SK-N-SH treated with all-trans-retinoic acid at 6 μM for 48 hours (cell line): ENCODE data around the gene CEP164.

ENCODE experiments used
- RARB ChIP-seq: fragments of 250-450 bp; sonication (Bioruptor Pico); IDR thresholded peaks from 2 replicates; pipeline ENCODE4 v1.8.0; 2021; ENCODE audit warnings: mild to moderate bottlenecking, moderate library complexity
- ZFP30 ChIP-seq: fragments of 450-650 bp; formaldehyde crosslinking; IDR thresholded peaks from 2 replicates; pipeline ENCODE4 v1.5.0; 2022; ENCODE audit warnings: mild to moderate bottlenecking, moderate library complexity
- TF ChIP-seq, protein P1 (sequence below): fragments of 250-450 bp; sonication (Bioruptor Pico); IDR thresholded peaks from 2 replicates; pipeline ENCODE4 v1.5.1; 2021; ENCODE audit warnings: mild to moderate bottlenecking, moderate library complexity

DNA sequence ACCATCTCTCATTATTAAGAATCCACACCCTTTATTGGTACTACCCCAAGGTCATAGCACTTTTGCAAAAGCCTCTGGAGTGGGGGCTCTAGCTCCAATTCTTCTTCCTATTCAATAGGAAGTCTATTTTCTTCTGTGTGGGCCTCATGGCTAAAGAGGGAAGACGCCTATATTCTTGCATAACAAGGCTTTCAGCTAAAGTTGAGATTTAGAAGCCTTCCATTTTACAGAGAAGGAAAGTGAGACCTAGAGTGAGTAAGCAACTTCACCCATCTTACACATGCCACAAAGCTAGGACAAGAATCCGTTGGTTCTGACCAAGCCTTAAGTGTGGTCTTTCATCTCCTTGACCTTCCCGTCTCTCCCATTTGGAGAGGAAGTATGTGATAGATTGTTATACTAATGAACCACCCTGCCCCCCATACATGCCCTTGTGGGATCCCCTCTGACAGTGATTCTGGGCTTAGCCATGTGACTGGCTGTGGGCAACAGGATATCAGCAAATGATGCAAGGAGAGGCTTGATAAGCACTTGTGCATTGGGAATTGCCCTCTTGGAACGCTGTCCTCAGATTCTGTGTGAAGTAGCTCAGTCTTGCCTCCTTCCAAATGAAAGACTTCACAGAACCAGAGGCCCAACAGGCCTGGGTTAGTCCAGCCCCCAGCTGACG lies 23.9 kb upstream of the CEP164 start:
- TF ChIP-seq RARB (CRISPR knock-in tag) (no peak), ZFP30 (CRISPR knock-in tag) (no peak)
- TF ChIP-seq, protein P1, sequence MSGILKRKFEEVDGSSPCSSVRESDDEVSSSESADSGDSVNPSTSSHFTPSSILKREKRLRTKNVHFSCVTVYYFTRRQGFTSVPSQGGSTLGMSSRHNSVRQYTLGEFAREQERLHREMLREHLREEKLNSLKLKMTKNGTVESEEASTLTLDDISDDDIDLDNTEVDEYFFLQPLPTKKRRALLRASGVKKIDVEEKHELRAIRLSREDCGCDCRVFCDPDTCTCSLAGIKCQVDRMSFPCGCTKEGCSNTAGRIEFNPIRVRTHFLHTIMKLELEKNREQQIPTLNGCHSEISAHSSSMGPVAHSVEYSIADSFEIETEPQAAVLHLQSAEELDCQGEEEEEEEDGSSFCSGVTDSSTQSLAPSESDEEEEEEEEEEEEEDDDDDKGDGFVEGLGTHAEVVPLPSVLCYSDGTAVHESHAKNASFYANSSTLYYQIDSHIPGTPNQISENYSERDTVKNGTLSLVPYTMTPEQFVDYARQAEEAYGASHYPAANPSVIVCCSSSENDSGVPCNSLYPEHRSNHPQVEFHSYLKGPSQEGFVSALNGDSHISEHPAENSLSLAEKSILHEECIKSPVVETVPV (CRISPR knock-in tag), result no peak
